ENCODE measurements around the gene RAPGEF4. TPM values are rescaled to one million over a fixed set of nuclear protein-coding genes. Genes with fewer than 3 reads are reported as not detected.

The RAPGEF4 gene
- total RNA-seq, 4 donors from 2014 or later: 2.5 to 7.9 (median 4.6) TPM

- no peak for TF ChIP-seq CTCF (IDR thresholded peaks at IDR 0.05)
- TF ChIP-seq POLR2AphosphoS5 (IDR thresholded peaks at IDR 0.05): no peak
- TF ChIP-seq EP300 (IDR thresholded peaks at IDR 0.05): no peak
- no peak for TF ChIP-seq POLR2A (IDR thresholded peaks at IDR 0.05)
- peak overlapping the region; percentile 26 to 63 (median 38) for H3K27ac ChIP-seq
- no peaks in the 10 kb centered on the region for H3K27me3 ChIP-seq
- peaks cover 5 to 88% (median 30%) of the 10 kb centered on the region in 3 donors for H3K4me1 ChIP-seq
- no peak overlapping the region for H3K4me3 ChIP-seq
- ATAC-seq: no peak
- H3K36me3 ChIP-seq: peaks cover 0 to 20% of the 10 kb centered on the region in 2 donors
- 24 to 33% methylated on average over 1 of the region's 1 CpG for WGBS, 2 donors (ENCODE audit: low coverage in 1 of 2)
- H3K9me3 ChIP-seq: no peaks in the 10 kb centered on the region
Observed at GRCh38 chr2:173094731-173095130, 359.1 kb downstream of the RAPGEF4 start.

GRCh38 chr2:173095356-173095755 lies 359.7 kb downstream of the RAPGEF4 start:
- Histone ChIP-seq H3K27ac (peak overlapping the region; percentile 26 to 63 (median 38)), H3K4me3 (no peak overlapping the region), H3K9me3 (no peaks in the 10 kb centered on the region), H3K4me1 (peaks cover 8 to 88% (median 27%) of the 10 kb centered on the region in 3 donors), H3K27me3 (no peaks in the 10 kb centered on the region), H3K36me3 (peaks cover 0 to 20% of the 10 kb centered on the region in 2 donors)
- no peak for ATAC-seq
- WGBS, 2 donors (ENCODE audit: low coverage in 1 of 2): 27 to 50% methylated on average over 1 of the region's 1 CpG
- TF ChIP-seq POLR2AphosphoS5 (IDR thresholded peaks at IDR 0.05): no peak
- no peak for TF ChIP-seq EP300 (IDR thresholded peaks at IDR 0.05)
- no peak for TF ChIP-seq POLR2A (IDR thresholded peaks at IDR 0.05)
- TF ChIP-seq CTCF (IDR thresholded peaks at IDR 0.05): no peak

- no peak for ATAC-seq
- no peaks in the 10 kb centered on the region for H3K9me3 ChIP-seq
- peaks cover 0 to 13% of the 10 kb centered on the region in 2 donors for H3K36me3 ChIP-seq
- no peak overlapping the region for H3K4me3 ChIP-seq
- H3K4me1 ChIP-seq: peaks cover 10 to 97% (median 26%) of the 10 kb centered on the region in 3 donors
- TF ChIP-seq CTCF (IDR thresholded peaks at IDR 0.05): no peak
- TF ChIP-seq POLR2A (IDR thresholded peaks at IDR 0.05): no peak
- TF ChIP-seq EP300 (IDR thresholded peaks at IDR 0.05): no peak
- no peak for TF ChIP-seq POLR2AphosphoS5 (IDR thresholded peaks at IDR 0.05)
- H3K27ac ChIP-seq: no peak overlapping the region
- 40 to 48% methylated on average over 1 to 2 of the region's 2 CpGs for WGBS, 2 donors (ENCODE audit: low coverage in 1 of 2)
- no peaks in the 10 kb centered on the region for H3K27me3 ChIP-seq
Observed at GRCh38 chr2:173099271-173099670, 363.6 kb downstream of the RAPGEF4 start.

GRCh38 chr2:173099804-173100203 lies 364.2 kb downstream of the RAPGEF4 start:
- 94 to 100% methylated on average over 2 of the region's 2 CpGs for WGBS, 2 donors (ENCODE audit: low coverage in 1 of 2)
- ATAC-seq: no peak
- TF ChIP-seq CTCF (IDR thresholded peaks at IDR 0.05) (no peak), POLR2AphosphoS5 (IDR thresholded peaks at IDR 0.05) (no peak), POLR2A (IDR thresholded peaks at IDR 0.05) (no peak), EP300 (IDR thresholded peaks at IDR 0.05) (no peak)
- no peak overlapping the region for H3K27ac ChIP-seq
- H3K9me3 ChIP-seq: no peaks in the 10 kb centered on the region
- no peaks in the 10 kb centered on the region for H3K27me3 ChIP-seq
- H3K4me1 ChIP-seq: peaks cover 10 to 97% (median 25%) of the 10 kb centered on the region in 3 donors
- peaks cover 0 to 13% of the 10 kb centered on the region in 2 donors for H3K36me3 ChIP-seq
- no peak overlapping the region for H3K4me3 ChIP-seq

- Histone ChIP-seq H3K4me3 (no peak overlapping the region), H3K27ac (peak overlapping the region in 1 of 4 donors; percentile 39), H3K4me1 (peaks cover 10 to 94% (median 21%) of the 10 kb centered on the region in 3 donors), H3K27me3 (no peaks in the 10 kb centered on the region), H3K36me3 (peaks cover 0 to 7% of the 10 kb centered on the region in 2 donors), H3K9me3 (no peaks in the 10 kb centered on the region)
- ATAC-seq: peak; percentile 80
- WGBS, 2 donors (ENCODE audit: low coverage in 1 of 2): 29 to 63% methylated on average over 3 of the region's 3 CpGs
- TF ChIP-seq CTCF (IDR thresholded peaks at IDR 0.05) (no peak), POLR2AphosphoS5 (IDR thresholded peaks at IDR 0.05) (peak; percentile 58), EP300 (IDR thresholded peaks at IDR 0.05) (no peak), POLR2A (IDR thresholded peaks at IDR 0.05) (no peak)
Observed at GRCh38 chr2:173101687-173102086, 366.0 kb downstream of the RAPGEF4 start.

All from gastroesophageal sphincter (tissue), 4 donors.